ENCODE results near the gene UROC1. TPM values are rescaled to one million over a fixed set of nuclear protein-coding genes. Genes with fewer than 3 reads are reported as not detected.
A peak's percentile ranks its signal among the peaks of the same experiment; 100 is the strongest.

The UROC1 gene
- total RNA-seq, 2 donors from 2014 or later = not detected

DNA sequence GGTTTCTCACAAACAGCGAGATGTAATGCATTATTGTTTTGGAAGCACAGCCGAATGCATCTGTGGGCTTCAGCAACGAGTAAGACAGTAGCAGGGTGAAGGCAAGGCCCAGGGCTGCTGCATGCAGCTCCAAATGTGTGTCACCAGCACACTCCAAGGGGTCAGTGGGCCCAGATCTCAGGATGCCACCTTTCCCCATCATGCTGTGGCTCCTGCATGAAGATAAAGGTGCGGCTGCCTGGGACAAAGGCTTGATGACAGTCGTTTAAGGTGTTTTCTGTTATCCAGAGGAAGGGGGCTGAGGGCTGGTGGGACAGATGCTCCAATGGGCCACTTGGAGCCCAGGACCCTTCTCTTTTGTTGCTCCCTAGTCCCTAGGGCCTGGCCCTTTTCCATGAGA, 28.0 kb upstream of the UROC1 start:
- TF ChIP-seq, protein P1, sequence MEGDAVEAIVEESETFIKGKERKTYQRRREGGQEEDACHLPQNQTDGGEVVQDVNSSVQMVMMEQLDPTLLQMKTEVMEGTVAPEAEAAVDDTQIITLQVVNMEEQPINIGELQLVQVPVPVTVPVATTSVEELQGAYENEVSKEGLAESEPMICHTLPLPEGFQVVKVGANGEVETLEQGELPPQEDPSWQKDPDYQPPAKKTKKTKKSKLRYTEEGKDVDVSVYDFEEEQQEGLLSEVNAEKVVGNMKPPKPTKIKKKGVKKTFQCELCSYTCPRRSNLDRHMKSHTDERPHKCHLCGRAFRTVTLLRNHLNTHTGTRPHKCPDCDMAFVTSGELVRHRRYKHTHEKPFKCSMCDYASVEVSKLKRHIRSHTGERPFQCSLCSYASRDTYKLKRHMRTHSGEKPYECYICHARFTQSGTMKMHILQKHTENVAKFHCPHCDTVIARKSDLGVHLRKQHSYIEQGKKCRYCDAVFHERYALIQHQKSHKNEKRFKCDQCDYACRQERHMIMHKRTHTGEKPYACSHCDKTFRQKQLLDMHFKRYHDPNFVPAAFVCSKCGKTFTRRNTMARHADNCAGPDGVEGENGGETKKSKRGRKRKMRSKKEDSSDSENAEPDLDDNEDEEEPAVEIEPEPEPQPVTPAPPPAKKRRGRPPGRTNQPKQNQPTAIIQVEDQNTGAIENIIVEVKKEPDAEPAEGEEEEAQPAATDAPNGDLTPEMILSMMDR (IDR thresholded peaks at IDR 0.05) = no peak
- peaks cover 0 to 5% of the 10 kb centered on the region in 2 donors for H3K4me1 ChIP-seq
- peak; percentile 34 for DNase-seq (ENCODE audit: low spot score)
- H3K27me3 ChIP-seq = no peaks in the 10 kb centered on the region
- H3K4me3 ChIP-seq = no peak overlapping the region
- no peak overlapping the region for H3K27ac ChIP-seq
- H3K36me3 ChIP-seq = no peaks in the 10 kb centered on the region
- no peaks in the 10 kb centered on the region for H3K9me3 ChIP-seq

DNA sequence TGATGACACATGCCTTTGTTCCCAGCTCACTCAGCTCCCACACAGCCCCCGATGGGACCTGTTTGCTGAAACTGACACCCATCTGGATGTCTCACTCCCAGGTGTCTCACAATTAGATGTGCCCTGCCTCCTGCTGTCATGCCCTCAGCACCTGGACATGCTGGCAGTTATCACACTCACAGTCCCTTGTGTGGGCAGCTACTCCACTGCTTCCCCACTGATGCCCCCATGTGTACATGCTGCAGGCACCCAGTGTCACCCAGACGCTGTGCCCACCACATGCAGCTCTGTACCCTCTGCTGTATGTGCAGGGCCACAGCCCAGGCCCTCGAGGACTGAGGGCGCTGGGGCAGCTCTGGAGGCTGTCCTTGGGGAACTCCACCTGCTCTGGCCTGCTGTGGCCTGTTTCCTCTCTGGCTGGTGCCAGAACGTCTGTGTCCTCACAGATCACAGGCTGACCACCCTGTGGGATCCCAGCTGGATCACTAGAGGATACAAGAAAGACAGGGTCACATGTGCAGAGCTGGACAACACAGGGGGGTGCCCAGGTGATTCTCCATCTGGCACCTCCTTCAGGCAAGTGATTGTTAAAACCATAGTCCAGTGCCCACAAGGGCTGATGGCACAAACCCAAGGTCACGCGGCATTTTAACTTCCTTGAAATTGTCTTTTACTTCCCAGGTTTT, 27.2 kb upstream of the UROC1 start:
- Histone ChIP-seq H3K4me1 (peaks cover 0 to 8% of the 10 kb centered on the region in 2 donors), H3K4me3 (no peak overlapping the region), H3K36me3 (no peaks in the 10 kb centered on the region), H3K9me3 (no peaks in the 10 kb centered on the region), H3K27me3 (no peaks in the 10 kb centered on the region), H3K27ac (no peak overlapping the region)
- peak; percentile 57 for DNase-seq (ENCODE audit: low spot score)
- TF ChIP-seq, protein P1 (IDR thresholded peaks at IDR 0.05) = no peak

DNA sequence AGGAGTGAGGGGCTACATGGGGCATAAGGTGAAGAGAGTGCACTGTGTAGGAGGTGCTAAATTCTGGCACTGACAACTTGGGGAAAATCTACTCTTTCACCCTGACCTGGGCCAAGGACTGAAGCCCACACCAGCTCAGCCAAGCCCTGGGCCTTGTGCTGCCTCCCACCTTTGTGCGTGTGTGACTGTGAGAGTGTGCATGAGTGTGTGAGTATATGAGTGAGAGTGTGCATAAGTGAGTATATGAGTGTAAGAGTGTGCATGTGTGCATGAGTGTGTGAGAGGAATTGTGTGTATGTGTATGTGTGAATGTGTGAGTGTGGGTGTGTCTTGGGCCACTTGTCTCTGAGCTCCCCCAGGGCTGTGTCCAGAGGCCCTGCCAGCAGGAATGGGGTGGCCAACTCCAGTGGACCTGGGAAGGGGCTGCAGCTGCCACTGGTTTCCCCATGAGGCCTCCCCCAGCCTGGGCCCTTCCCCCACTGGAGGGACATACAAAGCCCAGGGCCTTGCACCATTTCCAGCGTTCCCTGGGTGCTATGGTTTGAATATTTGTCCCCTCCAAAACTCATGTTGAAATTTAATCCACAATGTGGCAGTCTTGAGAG, 26.0 kb upstream of the UROC1 start:
- H3K4me1 ChIP-seq = peaks cover 0 to 8% of the 10 kb centered on the region in 2 donors
- H3K9me3 ChIP-seq = no peaks in the 10 kb centered on the region
- H3K27me3 ChIP-seq = no peaks in the 10 kb centered on the region
- TF ChIP-seq, protein P1 (IDR thresholded peaks at IDR 0.05) = no peak
- H3K36me3 ChIP-seq = no peaks in the 10 kb centered on the region
- no peak overlapping the region for H3K4me3 ChIP-seq
- no peak overlapping the region for H3K27ac ChIP-seq
- DNase-seq (ENCODE audit: low spot score) = peak; percentile 26

DNA sequence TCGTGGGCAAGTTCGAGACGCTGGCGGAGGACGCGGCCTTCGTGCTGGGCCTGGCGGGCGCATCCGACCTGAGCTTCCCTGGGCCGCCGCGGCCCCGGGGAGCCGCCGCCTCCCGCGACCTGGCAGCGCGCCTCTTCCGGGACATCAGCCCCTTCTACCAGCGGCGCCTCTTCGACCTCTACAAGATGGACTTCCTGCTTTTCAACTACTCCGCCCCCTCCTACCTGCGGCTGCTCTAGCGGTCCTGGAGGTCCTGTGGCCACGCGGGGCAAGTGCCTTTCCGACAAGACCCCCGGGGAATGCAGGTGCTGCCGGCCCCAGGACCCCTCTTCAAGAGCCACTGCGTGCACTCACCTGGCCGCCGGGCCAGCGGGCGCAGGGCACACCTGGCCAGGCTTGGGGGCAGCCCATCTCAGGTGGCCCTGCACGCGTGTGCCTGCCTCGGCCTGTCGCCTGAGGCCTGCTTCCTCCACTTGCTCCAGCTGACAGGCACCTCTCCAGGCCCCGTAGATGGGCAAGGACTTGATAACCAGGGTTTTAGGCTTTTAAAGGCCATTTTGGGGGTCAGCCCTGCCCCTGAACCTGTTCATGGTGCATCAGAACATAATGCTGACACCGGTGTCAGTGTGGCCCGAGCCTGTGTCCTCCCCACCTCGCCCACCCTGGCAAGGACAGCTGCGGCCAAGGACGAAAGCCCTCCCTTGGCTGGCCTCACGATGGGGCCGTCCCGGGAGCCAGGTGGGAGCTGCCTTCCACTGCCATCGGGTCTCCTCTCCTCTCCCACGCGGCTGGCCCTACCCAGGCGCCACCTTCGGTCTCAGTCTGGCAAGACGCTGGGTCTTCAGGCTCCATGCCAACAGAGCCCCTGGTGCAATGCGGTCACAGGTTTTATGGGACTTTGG, 25.0 kb upstream of the UROC1 start:
- Histone ChIP-seq H3K27me3 (no peaks in the 10 kb centered on the region), H3K36me3 (no peaks in the 10 kb centered on the region), H3K9me3 (no peaks in the 10 kb centered on the region), H3K4me3 (no peak overlapping the region), H3K4me1 (peaks cover 0 to 8% of the 10 kb centered on the region in 2 donors), H3K27ac (no peak overlapping the region)
- DNase-seq (ENCODE audit: low spot score) = peak; percentile 50
- TF ChIP-seq, protein P1 (IDR thresholded peaks at IDR 0.05) = no peak

DNA sequence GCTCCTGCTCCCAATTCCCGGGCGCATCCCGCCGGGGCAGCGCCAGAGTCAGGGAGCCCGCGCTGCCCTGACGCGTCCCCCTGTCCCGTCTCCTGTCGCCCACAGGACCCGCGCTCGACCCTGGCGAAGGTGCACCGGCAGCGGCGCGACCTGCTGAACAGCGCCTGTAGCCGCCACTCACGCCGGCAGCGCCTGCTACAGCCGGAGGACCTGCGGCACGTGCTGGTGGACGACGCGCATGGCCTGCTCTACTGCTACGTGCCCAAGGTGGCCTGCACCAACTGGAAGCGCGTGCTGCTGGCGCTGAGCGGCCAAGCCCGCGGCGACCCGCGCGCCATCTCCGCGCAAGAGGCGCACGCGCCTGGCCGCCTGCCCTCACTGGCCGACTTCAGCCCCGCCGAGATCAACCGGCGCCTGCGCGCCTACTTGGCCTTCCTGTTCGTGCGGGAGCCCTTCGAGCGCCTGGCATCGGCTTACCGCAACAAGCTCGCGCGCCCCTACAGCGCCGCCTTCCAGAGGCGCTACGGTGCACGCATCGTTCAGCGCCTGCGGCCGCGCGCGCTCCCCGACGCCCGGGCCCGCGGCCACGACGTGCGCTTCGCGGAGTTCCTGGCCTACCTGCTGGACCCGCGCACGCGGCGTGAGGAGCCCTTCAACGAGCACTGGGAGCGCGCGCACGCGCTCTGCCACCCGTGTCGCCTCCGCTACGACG, 24.2 kb upstream of the UROC1 start:
- Histone ChIP-seq H3K27me3 (no peaks in the 10 kb centered on the region), H3K36me3 (no peaks in the 10 kb centered on the region), H3K4me1 (peaks cover 0 to 8% of the 10 kb centered on the region in 2 donors), H3K9me3 (no peaks in the 10 kb centered on the region), H3K4me3 (no peak overlapping the region), H3K27ac (no peak overlapping the region)
- peak; percentile 36 for DNase-seq (ENCODE audit: low spot score)
- TF ChIP-seq, protein P1 (IDR thresholded peaks at IDR 0.05) = no peak

All from right atrium auricular region (tissue), 2 donors.